Measurements from ENCODE around the gene HCFC1. TPM values are rescaled to one million over a fixed set of nuclear protein-coding genes. Genes with fewer than 3 reads are reported as not detected.

The HCFC1 gene
- total and polyA plus RNA-seq, 5 experiments from 2014 or later, result 3.3 to 64.9 (median 11.9) TPM

DNA sequence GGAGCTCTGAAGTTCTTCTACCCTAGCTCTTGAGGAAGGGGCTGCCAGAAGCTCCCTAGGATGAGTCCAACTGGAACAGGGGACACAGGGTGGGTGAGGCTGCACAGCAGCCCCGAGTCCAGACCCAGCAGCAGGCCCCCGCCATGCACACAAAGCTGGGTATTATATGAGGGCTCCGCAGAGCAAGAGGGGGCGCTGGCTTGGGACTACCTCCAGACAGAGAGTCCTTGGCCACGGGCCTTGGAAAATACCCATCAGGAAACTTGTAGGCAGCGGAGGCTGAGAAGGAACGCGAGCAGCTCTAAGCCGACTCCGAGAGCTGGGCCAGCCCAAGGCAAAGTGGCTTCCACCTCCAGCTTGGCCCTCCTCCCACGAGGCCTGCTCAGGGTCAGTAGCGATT lies 8.1 kb downstream of the HCFC1 start:
- DNase-seq (no peak), ATAC-seq (no peak)
- Mint-ChIP-seq H3K4me1 (peaks cover 9 to 43% (median 36%) of the 10 kb centered on the region in 4 donors), H3K27ac (peak overlapping the region in 2 of 10 donors; percentile 3 to 31), H3K27me3 (no peaks in the 10 kb centered on the region), H3K36me3 (peaks cover 0 to 32% (median 0%) of the 10 kb centered on the region in 3 donors), H3K4me3 (no peak overlapping the region), H3K9me3 (no peaks in the 10 kb centered on the region)
- POLR2A ChIA-PET, result no interaction called here

DNA sequence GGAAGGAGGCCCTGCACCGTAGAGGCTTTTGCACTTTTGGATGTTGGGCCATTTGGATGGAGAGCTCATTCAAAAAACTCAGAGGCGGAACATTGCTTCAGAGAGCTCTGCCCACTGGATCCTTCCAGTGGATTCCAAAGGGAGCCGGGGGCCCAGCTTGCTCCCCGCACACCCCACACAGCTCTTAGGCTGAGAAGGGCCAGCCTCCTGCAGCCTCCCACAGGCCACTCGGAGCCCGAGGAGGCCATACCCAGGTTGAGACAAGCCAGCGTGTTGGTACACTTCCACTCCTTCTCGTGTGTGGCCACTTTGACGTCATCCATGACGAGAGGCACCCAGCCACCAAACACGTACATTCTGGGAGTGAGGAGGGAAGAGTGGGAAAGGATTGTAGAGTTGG lies 10.3 kb downstream of the HCFC1 start:
- Mint-ChIP-seq H3K4me1 (peaks cover 0 to 21% (median 15%) of the 10 kb centered on the region in 4 donors), H3K9me3 (no peaks in the 10 kb centered on the region), H3K27me3 (no peaks in the 10 kb centered on the region), H3K36me3 (peaks cover 0 to 44% (median 0%) of the 10 kb centered on the region in 3 donors), H3K4me3 (no peak overlapping the region), H3K27ac (no peak overlapping the region)
- DNase-seq, result no peak
- no peak for ATAC-seq
- POLR2A ChIA-PET, result no interaction called here

DNA sequence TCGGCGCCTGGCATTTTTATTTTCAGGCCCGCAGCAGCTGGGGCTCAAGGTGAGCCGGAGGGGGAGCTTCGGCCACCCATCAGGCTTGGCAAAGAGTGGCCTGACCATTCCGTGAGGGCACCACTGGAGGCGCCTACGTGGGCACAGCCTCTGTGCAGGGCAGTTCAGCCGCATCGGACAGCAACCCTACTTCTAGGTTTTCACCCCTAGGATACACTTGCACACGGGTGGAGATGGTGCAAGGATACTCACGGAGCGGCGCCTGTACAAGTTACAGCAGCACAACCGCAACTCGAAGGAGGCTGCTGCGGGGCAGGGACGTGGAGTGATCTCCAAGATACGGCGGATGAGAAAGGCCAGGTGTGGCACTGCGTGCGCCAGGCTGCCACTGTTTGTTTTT lies 10.8 kb downstream of the HCFC1 start:
- no peak for DNase-seq
- H3K27ac Mint-ChIP-seq, result peak overlapping the region in 1 of 10 donors; percentile 9
- no peak overlapping the region for H3K4me3 Mint-ChIP-seq
- POLR2A ChIA-PET, result no interaction called here
- no peaks in the 10 kb centered on the region for H3K27me3 Mint-ChIP-seq
- H3K4me1 Mint-ChIP-seq, result peaks cover 0 to 16% (median 10%) of the 10 kb centered on the region in 4 donors
- no peak for ATAC-seq
- H3K9me3 Mint-ChIP-seq, result no peaks in the 10 kb centered on the region
- peaks cover 0 to 49% (median 0%) of the 10 kb centered on the region in 3 donors for H3K36me3 Mint-ChIP-seq

DNA sequence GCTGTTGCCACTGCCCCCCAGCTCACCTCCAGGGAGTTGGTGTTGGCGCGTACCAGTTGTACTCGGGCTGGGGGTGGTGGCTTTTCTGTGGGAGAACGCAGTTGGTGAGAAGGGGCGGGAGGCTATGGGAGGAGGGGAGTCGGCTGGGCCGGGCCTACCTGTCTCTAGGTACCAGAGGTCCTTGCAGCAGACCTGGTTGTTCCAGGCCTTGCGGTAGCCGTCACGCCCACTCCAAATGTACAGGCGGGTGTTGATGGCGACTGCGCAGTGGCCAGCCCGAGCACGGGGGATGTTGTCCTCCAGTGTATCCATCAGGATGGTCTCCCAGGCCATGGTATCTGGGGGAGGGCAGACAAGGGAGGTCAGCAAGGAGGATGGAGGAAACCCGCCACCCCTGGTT lies 11.5 kb downstream of the HCFC1 start:
- H3K9me3 Mint-ChIP-seq, result no peaks in the 10 kb centered on the region
- ATAC-seq (no peak), DNase-seq (no peak)
- H3K27me3 Mint-ChIP-seq, result no peaks in the 10 kb centered on the region
- peaks cover 0 to 52% (median 0%) of the 10 kb centered on the region in 3 donors for H3K36me3 Mint-ChIP-seq
- POLR2A ChIA-PET, result no interaction called here
- peaks cover 0 to 9% (median 4%) of the 10 kb centered on the region in 4 donors for H3K4me1 Mint-ChIP-seq
- H3K4me3 Mint-ChIP-seq, result no peak overlapping the region
- peak overlapping the region in 1 of 10 donors; percentile 76 for H3K27ac Mint-ChIP-seq

DNA sequence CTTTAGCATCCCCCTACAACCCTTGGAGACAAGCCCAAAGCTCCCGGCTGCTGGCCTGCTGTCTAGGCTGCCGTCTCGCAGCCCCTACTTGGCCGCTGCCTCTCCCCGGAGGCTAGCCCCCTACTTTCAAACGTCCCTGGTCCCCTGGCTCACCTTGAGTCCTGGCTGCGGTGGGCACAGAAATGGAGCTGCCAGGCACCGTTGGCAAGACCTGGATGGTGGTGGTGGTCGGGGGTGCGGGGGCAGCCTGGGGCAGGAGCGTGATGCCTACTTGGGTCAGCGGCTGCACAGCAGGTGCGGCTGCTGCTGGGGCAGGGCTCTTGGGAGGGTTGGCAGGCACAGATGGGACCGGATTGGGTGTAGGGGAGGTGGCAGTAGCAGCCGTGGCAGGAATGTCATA lies 12.0 kb downstream of the HCFC1 start:
- Mint-ChIP-seq H3K4me1 (peaks cover 0 to 5% (median 2%) of the 10 kb centered on the region in 4 donors), H3K36me3 (peaks cover 0 to 52% (median 0%) of the 10 kb centered on the region in 3 donors), H3K9me3 (no peaks in the 10 kb centered on the region), H3K27ac (peak overlapping the region in 1 of 10 donors; percentile 76), H3K4me3 (no peak overlapping the region), H3K27me3 (no peaks in the 10 kb centered on the region)
- POLR2A ChIA-PET, result no interaction called here
- ATAC-seq (no peak), DNase-seq (no peak)

DNA sequence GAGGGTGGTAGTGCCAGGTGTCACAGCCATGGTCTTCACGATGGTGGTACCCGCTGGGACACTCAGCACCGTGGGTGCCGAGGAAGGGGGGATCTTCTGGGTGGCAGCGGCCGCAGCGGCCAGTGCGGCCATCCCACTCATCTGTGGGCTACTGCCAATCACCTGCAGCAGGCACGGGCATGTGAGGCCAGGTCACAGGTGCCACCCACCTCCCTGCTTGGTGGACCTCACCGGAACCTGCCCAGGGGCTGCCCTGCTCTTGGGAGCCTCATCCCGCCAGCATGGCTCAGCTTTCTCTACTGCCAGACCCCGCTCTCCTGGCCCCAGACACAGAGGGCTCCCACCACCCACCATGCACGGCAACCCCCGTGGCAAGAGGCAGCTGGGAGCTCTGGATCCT lies 13.0 kb downstream of the HCFC1 start:
- ATAC-seq (no peak), DNase-seq (no peak)
- peaks cover 0 to 4% (median 0%) of the 10 kb centered on the region in 4 donors for H3K4me1 Mint-ChIP-seq
- POLR2A ChIA-PET, result interaction anchor here (1.8 kb wide), 1 partner anchor 8 kb away, joined by 6 read pairs; no protein-coding TSS in a partner anchor
- H3K27ac Mint-ChIP-seq, result no peak overlapping the region
- H3K4me3 Mint-ChIP-seq, result no peak overlapping the region
- H3K36me3 Mint-ChIP-seq, result peaks cover 0 to 56% (median 0%) of the 10 kb centered on the region in 3 donors
- no peaks in the 10 kb centered on the region for H3K27me3 Mint-ChIP-seq
- H3K9me3 Mint-ChIP-seq, result no peaks in the 10 kb centered on the region

DNA sequence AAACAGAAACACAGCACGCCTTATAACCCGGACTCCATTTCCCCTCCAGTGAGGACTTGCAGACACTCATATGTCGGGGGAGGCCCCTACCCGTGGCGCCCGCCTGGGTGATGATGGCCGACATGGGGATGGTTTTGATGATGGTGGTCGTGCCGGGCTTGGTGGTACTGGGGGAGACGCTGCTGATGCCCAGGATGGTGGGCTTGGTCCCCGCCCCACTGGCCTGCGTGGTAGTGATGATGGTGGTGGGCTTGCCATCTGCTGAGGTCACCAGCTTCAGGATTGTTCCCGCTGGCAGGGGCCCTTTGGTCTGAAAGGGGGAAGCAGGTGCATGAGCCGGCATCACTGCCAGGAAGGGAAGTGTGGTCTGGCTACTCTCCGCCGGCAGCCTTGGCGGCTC lies 14.4 kb downstream of the HCFC1 start:
- peaks cover 0 to 5% (median 1%) of the 10 kb centered on the region in 4 donors for H3K4me1 Mint-ChIP-seq
- DNase-seq, result peak in 1 of 10 donors; percentile 23
- POLR2A ChIA-PET, result no interaction called here
- ATAC-seq, result no peak
- no peaks in the 10 kb centered on the region for H3K27me3 Mint-ChIP-seq
- H3K36me3 Mint-ChIP-seq, result peaks cover 0 to 55% (median 0%) of the 10 kb centered on the region in 3 donors
- no peaks in the 10 kb centered on the region for H3K9me3 Mint-ChIP-seq
- no peak overlapping the region for H3K27ac Mint-ChIP-seq
- no peak overlapping the region for H3K4me3 Mint-ChIP-seq

DNA sequence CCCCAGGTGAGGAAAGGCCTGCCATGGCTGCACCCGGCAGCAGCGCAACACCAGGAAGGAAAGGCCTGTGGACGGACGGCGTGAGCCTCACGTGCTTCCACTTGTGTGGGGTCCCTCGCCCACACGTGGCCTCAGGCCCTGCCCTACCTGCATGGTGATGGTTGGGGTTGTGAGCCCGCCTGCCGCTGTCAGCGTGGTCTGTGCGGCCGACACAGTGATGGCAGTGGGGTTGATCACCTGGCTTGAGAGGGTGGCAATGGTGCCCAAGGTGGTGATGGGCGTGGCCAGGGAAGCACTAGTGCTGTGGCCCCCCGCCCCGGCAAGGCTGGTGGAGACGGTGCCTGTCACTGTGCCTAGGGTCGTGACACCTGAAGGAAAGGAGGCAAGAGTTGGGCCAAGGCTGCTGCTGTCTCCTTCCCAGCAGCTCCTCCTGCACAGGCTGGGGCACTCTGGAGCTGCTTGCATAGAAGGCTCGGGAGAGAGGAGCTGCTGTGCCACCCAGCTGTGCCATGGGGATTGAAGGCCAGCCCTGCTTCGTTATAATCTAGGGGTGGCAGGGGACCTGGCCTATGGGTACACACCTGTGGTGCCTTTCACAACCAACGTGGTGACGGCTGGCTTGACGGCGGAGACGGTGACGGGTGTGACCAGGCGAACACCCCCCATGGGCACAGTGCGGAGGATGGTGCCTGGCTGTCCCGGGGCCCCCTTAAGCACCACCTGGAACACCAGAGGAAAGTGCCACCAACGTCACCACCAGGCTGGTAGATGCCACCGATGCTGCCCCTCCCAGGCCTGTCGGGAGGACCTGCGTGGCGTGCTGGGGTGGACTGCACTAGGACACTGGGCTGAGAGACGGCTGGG lies 15.3 kb downstream of the HCFC1 start:
- no peak overlapping the region for H3K4me3 Mint-ChIP-seq
- ATAC-seq (no peak), DNase-seq (no peak)
- H3K27me3 Mint-ChIP-seq, result no peaks in the 10 kb centered on the region
- H3K9me3 Mint-ChIP-seq, result no peaks in the 10 kb centered on the region
- H3K4me1 Mint-ChIP-seq, result peaks cover 0 to 5% (median 1%) of the 10 kb centered on the region in 4 donors
- H3K36me3 Mint-ChIP-seq, result peaks cover 0 to 54% (median under 1%) of the 10 kb centered on the region in 3 donors
- peak overlapping the region in 1 of 10 donors; percentile 49 for H3K27ac Mint-ChIP-seq
- POLR2A ChIA-PET, result no interaction called here

DNA sequence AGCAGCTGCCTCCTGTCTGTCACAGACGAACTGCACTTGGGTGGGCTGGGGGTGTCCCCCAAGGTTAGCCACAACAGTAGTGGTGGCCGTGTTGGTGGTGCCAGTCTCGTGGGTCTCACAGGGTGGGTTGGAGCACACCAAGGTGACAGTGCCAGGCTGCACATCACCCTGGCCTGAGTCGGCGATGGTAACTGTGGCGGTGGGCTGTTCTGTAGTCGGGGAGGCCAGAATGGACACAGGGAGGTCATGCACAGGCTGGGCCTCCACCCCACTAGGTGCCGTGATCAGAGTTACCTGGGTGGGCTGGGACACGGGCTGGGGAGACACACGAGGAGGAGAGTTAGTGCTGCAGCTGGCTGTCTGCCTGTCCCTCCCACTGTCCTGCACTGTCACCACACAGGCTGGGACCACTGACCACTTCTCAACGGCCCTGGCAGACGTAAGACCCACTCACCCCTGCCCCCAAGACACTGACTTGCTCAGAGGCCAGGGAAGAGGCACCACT lies 16.3 kb downstream of the HCFC1 start:
- H3K36me3 Mint-ChIP-seq, result peaks cover 0 to 54% (median 2%) of the 10 kb centered on the region in 3 donors
- no peak for DNase-seq
- H3K27me3 Mint-ChIP-seq, result no peaks in the 10 kb centered on the region
- H3K4me3 Mint-ChIP-seq, result no peak overlapping the region
- peak overlapping the region in 1 of 10 donors; percentile 28 for H3K27ac Mint-ChIP-seq
- no peaks in the 10 kb centered on the region for H3K9me3 Mint-ChIP-seq
- peaks cover 0 to 6% (median 1%) of the 10 kb centered on the region in 4 donors for H3K4me1 Mint-ChIP-seq
- ATAC-seq, result no peak
- POLR2A ChIA-PET, result no interaction called here

DNA sequence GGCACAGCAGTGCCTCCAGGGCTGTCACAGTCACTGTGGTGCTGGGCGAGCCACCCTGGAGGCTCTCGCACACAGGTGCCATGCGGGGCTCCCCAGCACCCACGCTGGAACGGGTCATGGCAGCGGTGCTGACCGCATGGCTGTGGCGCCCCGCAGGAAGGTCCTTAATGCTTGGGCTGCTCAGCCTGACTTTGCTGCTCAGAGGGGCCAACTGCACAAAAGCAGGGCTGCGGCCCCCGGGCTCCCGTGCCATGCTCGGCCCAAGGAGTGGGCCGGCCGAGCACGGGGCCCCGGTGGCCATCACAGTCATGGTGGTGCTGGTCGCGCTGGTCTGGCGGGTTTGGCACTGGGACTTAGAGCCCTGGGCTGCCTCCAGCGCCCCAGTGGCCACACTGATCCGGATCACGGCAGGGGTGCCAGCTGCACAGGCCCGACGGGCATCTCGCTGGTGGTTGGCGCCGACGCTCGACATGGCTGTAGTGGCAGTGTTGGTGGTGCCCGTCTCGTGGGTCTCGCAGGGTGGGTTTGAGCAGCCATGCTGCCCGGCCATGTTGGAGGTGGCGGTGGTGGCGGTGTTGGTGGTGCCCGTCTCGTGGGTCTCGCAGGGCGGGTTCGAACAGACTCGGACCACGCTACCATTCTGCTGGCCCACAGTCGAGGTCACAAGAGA lies 16.9 kb downstream of the HCFC1 start:
- Mint-ChIP-seq H3K36me3 (peaks cover 0 to 53% (median 2%) of the 10 kb centered on the region in 3 donors), H3K27me3 (no peaks in the 10 kb centered on the region), H3K9me3 (no peaks in the 10 kb centered on the region), H3K4me1 (peaks cover 0 to 7% (median 1%) of the 10 kb centered on the region in 4 donors), H3K4me3 (no peak overlapping the region), H3K27ac (peak overlapping the region in 5 of 10 donors; percentile 28 to 83 (median 65))
- POLR2A ChIA-PET, result no interaction called here
- ATAC-seq (no peak), DNase-seq (peak in 1 of 10 donors; percentile 43)

DNA sequence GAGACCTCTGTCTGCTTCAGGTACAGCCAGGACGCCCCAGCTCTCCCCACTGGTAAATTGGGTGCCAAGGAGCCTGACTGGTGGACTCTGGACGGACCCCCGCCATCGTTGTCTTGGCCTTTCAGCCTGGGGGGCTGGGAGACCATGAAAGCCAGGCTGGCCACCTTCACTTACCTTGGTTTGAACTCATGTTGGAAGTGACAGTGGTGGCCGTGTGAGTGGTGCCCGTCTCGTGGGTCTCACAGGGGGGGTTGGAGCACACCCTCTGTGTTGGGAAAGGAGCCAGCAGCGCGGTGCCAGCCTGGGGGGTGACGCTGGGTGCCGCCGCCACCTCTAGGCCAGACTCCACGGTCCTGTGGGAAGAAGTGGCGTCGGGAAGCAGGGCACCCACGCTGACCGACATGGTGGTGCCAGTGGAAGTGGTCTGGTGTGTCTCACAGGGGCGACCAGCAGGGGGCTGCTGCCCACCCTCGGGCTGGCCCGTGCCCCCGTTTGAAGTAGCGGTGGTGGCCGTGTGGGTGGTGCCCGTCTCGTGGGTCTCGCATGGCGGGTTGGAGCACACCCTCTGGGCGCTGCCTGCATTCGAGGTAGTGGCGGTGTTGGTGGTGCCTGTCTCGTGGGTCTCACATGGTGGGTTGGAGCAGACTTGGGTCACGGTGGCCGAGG lies 17.6 kb downstream of the HCFC1 start:
- no peak for DNase-seq
- Mint-ChIP-seq H3K27ac (peak overlapping the region in 7 of 10 donors; percentile 14 to 83 (median 65)), H3K36me3 (peaks cover 0 to 54% (median 2%) of the 10 kb centered on the region in 3 donors), H3K4me3 (no peak overlapping the region), H3K9me3 (no peaks in the 10 kb centered on the region), H3K27me3 (no peaks in the 10 kb centered on the region), H3K4me1 (peaks cover 0 to 11% (median 5%) of the 10 kb centered on the region in 4 donors)
- POLR2A ChIA-PET, result interaction anchor here (0.6 to 16.5 kb wide), 2 partner anchors 25 to 112 kb away, joined by 3 to 388 read pairs; partner anchors contain the start of genes ARHGAP4 and NAA10
- ATAC-seq, result no peak

DNA sequence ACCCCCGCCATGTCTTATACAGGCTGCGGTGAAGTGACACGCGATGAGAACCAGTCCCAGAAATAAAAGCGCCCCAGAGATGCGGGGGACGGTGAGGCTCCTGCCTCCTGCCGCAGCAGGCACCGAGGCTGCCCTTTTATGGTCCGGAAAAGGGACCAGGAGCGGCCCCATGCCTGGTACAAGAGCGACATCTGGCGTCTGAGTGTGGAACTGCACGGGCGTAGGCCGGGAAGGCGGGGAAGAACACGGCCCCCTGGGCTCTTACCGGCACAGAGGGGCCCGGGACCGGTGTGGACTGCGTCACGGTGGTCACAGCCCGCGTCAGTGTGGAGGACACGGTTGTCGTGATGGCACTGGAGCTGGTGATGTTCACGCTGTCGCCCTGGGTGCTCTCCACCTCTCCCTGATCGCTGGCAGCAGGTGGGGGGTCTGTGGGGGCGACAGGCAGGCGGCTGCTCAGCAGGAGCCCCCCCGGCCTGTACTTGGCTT lies 18.2 kb downstream of the HCFC1 start:
- POLR2A ChIA-PET, result interaction anchor here (0.6 to 16.5 kb wide), 2 partner anchors 25 to 112 kb away, joined by 3 to 388 read pairs; partner anchors contain the start of genes ARHGAP4 and NAA10
- Mint-ChIP-seq H3K4me1 (peaks cover 0 to 17% (median 11%) of the 10 kb centered on the region in 4 donors), H3K27ac (peak overlapping the region in 7 of 10 donors; percentile 16 to 77 (median 62)), H3K4me3 (no peak overlapping the region), H3K36me3 (peaks cover 0 to 54% (median 2%) of the 10 kb centered on the region in 3 donors), H3K9me3 (no peaks in the 10 kb centered on the region), H3K27me3 (no peaks in the 10 kb centered on the region)
- DNase-seq, result peak; percentile 61 to 89 (median 76)
- ATAC-seq, result peak; percentile 72 to 77
